ENCODE measurements around the gene SLC25A26.
A peak's percentile ranks its signal among the peaks of the same experiment; 100 is the strongest.

Gene SLC25A26

GRCh38 chr3:66410976-66411375 is 190.2 kb downstream of the SLC25A26 start:
- Mint-ChIP-seq H3K4me1 (peaks cover 51% of the 10 kb centered on the region), H3K9me3 (no peaks in the 10 kb centered on the region), H3K4me3 (no peak overlapping the region), H3K27me3 (ENCODE audit: low read depth, poor library complexity) (no peaks in the 10 kb centered on the region), H3K27ac (no peak overlapping the region), H3K36me3 (ENCODE audit: low read depth) (peaks cover 48% of the 10 kb centered on the region)
- no peak for DNase-seq
- TF ChIP-seq CTCF (IDR thresholded peaks at IDR 0.05): no peak

DNA sequence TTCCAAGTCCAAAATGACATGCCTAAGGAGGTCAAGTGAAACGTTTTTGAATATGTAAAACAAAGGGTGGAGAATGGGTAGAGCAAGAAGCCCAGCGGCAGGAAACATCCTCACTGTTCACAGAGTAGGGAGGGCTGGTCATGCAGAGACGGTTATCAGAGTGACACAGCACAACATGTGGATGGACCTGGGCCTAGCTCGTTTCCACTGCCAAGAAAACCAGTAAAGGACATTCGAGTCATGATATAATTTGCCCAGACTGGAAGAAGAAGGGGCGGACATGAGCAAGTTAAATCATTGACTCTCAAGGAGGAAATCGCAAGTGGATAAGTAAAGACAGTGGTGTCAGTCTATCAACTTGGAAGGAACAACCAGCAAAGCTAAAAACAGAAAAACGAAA is 190.7 kb downstream of the SLC25A26 start:
- peaks cover 48% of the 10 kb centered on the region for H3K36me3 Mint-ChIP-seq (ENCODE audit: low read depth)
- no peaks in the 10 kb centered on the region for H3K9me3 Mint-ChIP-seq
- TF ChIP-seq CTCF (IDR thresholded peaks at IDR 0.05): no peak
- no peak for DNase-seq
- H3K4me3 Mint-ChIP-seq: no peak overlapping the region
- no peak overlapping the region for H3K27ac Mint-ChIP-seq
- H3K27me3 Mint-ChIP-seq (ENCODE audit: low read depth, poor library complexity): no peaks in the 10 kb centered on the region
- H3K4me1 Mint-ChIP-seq: peaks cover 56% of the 10 kb centered on the region

DNA sequence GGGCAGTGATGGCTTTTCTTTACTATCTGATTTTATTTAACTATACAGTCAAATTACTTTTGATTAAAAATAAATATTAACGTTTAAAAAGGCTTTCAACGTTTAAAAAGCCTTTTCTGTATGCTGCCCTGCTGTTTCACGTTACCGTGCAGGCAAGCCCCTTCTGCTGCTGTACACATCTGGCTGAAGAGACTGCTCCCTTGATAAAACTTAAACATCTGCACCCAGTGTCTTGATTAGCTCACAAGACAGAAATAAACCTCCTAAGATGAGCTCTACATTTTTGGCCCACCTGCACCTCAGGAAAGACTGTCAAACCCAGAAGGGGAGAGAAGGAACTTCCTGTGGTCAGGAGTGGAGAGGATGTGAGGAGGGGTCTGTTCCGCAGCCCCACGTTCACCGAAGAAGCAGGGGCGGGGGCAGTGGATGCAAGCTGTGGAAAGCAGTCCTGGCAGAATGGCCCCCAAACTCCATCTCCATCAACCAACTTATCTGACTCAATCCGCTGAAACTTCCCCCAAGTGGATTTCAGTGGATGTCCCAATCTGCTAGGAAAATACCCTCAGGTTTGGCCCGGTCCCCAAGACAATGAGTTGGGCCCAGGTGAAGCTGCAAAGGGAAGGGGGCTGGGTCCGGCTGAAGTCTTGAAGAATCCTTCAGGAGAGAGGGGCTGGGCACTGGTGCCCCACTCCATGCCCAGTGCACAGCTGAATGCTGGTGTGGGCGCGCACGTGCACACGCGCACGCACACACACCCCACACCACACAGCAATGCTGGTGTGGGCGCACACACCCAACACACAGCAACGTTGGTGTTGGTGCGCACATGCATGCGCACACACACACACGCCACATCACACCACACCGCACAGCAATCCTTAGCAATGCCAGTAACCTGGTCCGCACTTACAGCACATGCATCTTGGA is 191.4 kb downstream of the SLC25A26 start:
- H3K27ac Mint-ChIP-seq: no peak overlapping the region
- H3K4me3 Mint-ChIP-seq: no peak overlapping the region
- H3K9me3 Mint-ChIP-seq: no peaks in the 10 kb centered on the region
- no peaks in the 10 kb centered on the region for H3K27me3 Mint-ChIP-seq (ENCODE audit: low read depth, poor library complexity)
- no peak for DNase-seq
- H3K36me3 Mint-ChIP-seq (ENCODE audit: low read depth): peaks cover 48% of the 10 kb centered on the region
- TF ChIP-seq CTCF (IDR thresholded peaks at IDR 0.05): no peak
- H3K4me1 Mint-ChIP-seq: peaks cover 63% of the 10 kb centered on the region

DNA sequence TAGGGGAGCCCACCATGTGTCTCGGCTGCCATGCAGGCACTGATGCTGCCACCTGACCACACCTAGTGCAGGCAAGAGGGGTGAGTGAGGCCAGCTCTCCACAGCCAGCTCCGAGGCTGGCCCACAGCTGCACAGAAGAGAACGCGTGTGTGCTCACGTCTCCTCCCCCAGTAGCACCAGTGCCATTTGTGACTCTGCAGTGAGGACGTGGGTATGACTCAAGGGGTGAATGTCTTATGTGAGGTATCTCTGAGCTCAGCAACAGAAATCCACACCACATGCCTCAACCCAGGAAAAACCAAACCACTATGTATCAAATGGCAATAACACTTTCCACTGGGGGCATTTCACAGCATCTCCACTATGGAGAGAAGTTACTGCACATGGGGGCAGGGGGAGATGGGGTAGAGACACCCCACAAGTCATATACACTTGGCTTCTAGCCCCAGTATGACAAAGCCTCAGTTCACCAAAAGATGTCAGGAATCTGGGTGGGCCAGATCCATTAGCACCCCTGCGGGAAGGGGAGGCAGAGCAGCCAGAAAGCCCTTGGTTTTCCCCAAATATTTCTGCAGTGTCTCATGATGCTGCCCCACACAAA is 192.4 kb downstream of the SLC25A26 start:
- no peak overlapping the region for H3K4me3 Mint-ChIP-seq
- H3K36me3 Mint-ChIP-seq (ENCODE audit: low read depth): peaks cover 53% of the 10 kb centered on the region
- no peaks in the 10 kb centered on the region for H3K9me3 Mint-ChIP-seq
- no peak for TF ChIP-seq CTCF (IDR thresholded peaks at IDR 0.05)
- peaks cover 65% of the 10 kb centered on the region for H3K4me1 Mint-ChIP-seq
- no peak overlapping the region for H3K27ac Mint-ChIP-seq
- H3K27me3 Mint-ChIP-seq (ENCODE audit: low read depth, poor library complexity): peaks cover 2% of the 10 kb centered on the region
- DNase-seq: no peak

- no peak for DNase-seq
- Mint-ChIP-seq H3K4me1 (peaks cover 67% of the 10 kb centered on the region), H3K27me3 (ENCODE audit: low read depth, poor library complexity) (peaks cover 7% of the 10 kb centered on the region), H3K36me3 (ENCODE audit: low read depth) (peaks cover 58% of the 10 kb centered on the region), H3K4me3 (no peak overlapping the region), H3K9me3 (peaks cover 11% of the 10 kb centered on the region), H3K27ac (peak overlapping the region; percentile 85)
- TF ChIP-seq CTCF (IDR thresholded peaks at IDR 0.05): no peak
These were observed 194.0 kb downstream of the SLC25A26 start for GRCh38 chr3:66414846-66415245.
